Inflammatory macrophage treated with lipopolysaccharide for 1 hour (primary cell): Measurements from ENCODE around the gene WNK2.

Experiments
- DNase-seq, 2 donors: peaks; one replicate each; pipeline ENCODE4 v3.0.0-alpha.2; 2020 to 2022

Gene WNK2

GRCh38 chr9:93185266-93186214 lies 1.6 kb downstream of the WNK2 start:
- DNase-seq, result no peak

DNA sequence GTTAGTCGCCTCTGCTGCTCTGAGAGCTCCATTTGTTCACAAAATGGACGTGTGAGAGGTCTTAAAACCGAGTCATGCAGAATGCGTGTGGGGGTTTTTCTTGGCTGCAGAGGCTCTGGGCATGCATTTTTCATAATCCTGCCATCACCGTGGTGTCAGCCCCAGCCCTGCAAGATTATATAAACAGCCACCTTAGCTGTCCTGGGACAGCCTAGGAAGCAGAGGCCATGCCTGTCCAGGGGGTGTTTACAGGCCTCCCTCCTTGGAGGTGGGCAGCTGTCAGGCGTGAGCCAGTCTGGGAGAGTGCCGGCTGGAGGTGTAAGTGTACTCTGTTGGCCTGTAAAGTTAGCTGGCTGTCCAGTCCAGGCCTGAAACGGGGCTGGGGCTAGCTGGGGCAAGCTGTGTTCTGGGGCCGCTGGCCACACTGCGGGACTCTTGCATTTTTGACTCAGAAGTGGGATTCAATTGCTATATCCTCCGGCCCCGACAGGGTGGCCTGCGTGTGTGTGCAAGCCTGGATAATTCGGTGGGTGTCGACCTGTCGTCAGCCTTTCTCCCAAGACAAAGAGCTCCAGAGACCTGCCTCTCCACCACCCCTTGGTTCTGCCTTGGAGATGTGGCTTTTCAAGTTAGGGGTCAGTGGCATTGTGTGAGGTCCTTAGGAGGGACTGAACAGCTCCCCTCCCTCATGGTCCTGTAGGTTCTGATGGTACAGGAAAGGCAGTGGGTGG lies 2.4 kb downstream of the WNK2 start:
- DNase-seq, result no peak

GRCh38 chr9:93187047-93187446 lies 3.1 kb downstream of the WNK2 start:
- no peak for DNase-seq

DNA sequence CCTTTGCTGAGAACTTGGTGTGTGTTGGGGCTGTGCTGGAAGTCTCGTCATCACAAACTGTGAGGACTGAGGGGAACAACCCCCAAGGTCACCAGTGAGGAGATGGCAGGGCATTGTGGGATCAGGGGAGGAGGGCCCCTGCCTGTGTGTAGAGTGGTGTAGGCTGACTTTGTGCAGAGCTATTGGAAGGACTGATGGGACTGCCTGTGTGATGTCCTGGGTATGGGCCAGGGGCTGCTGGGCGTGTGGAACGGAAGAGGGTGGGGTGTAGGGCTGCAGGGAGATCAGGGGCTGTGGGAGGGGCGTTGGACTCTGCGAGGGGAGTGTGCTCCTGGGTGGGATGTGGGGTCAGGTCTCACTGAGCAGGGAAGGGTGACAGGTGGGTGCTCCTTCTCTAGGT lies 3.6 kb downstream of the WNK2 start:
- no peak for DNase-seq

- DNase-seq, result no peak
Measured at GRCh38 chr9:93188426-93189368, 4.8 kb downstream of the WNK2 start.

- DNase-seq, result no peak
Measured at GRCh38 chr9:93189369-93190132, 5.6 kb downstream of the WNK2 start.

- DNase-seq, result no peak
Measured at GRCh38 chr9:93190133-93190525, 6.2 kb downstream of the WNK2 start.

DNA sequence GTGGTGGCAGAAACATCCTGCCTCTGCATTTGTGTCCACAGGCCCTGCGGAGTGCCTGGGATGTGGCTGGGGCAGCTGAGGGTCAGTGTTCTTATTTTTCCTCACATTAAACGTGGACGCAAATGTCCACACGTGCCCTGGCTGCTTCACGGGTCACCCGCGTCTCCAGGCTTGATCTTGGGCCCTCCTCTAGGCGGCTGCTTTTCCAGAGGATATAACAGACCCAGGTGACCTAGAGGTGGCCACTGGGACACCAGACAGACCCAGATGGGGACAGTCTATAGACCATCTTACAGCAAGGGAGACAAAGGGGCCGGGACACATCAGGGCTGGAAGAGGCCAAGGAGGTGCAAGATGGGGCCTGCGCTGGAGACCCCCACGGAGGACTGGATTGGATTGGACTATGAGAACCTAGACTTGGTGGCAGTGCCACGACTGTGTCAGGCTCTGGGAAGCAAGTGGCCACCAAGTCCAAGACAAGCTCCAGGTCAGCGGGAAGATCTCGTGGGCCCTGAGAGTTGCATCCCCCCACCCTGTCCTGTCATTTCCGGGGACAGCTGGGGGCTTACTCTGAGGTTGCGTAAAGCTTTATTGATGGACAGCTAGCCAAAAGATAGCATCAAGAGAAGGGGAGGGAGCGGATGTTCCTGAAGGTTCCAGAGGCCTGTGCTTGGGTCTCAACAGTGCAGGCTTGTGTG lies 6.9 kb downstream of the WNK2 start:
- no peak for DNase-seq

GRCh38 chr9:93191354-93191660 lies 7.4 kb downstream of the WNK2 start:
- no peak for DNase-seq

DNA sequence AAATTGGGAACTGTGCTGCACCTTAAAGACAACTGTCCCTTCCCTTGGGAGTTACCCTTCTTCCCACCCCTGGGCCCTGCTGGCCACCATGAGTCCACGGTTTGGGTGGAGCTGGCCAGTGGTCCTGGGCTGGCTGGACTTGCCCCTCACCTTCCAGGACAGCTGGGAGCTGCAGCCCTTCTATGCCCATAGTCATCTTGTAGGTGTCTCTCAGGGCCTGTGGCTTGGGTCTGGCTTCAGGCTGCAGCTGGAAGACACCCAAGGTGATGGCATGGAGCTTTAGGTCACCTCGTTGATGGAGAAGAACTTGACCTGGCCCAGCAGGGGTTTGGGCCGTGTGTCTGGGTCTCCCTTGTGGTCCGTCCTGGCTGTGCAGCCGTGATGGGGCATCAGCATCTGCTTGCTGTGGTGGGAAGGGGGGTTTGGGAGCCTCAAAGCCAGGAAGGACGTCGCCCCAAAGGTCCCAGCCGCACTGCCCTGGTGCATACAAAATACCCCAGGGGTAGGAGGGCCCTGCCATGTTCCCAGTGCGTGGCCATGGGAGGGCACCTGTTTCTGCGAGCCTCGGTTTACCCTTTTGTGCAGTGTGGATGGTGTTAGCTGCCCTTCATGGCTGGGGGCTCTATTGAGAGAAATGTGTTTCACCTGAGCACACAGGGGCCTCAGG lies 8.9 kb downstream of the WNK2 start:
- DNase-seq, result no peak

- DNase-seq, result no peak
Measured at GRCh38 chr9:93193388-93194220, 9.7 kb downstream of the WNK2 start.

GRCh38 chr9:93194221-93194625 lies 10.3 kb downstream of the WNK2 start:
- no peak for DNase-seq

DNA sequence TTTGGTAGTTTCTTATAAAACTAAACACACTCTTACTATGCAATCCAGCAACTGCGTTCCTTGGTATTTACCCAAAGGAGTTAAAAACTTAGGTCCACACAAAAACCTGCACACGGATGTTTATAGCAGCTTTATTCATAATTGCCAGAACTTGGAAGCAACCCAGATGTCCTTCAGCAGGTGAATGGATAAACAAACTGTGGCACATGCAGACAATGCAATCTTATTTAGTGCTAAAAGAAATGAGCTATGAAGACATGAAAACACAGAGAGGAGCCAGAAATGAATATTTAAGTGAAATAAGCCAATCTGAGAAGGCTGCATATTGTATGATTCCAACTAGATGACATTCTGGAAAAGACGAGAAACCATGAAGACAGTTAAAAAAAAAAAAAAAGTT lies 10.7 kb downstream of the WNK2 start:
- DNase-seq, result no peak

GRCh38 chr9:93196096-93197055 lies 12.4 kb downstream of the WNK2 start:
- DNase-seq, result no peak

GRCh38 chr9:93197670-93198069 lies 13.7 kb downstream of the WNK2 start:
- no peak for DNase-seq

GRCh38 chr9:93198117-93198837 lies 14.3 kb downstream of the WNK2 start:
- no peak for DNase-seq

DNA sequence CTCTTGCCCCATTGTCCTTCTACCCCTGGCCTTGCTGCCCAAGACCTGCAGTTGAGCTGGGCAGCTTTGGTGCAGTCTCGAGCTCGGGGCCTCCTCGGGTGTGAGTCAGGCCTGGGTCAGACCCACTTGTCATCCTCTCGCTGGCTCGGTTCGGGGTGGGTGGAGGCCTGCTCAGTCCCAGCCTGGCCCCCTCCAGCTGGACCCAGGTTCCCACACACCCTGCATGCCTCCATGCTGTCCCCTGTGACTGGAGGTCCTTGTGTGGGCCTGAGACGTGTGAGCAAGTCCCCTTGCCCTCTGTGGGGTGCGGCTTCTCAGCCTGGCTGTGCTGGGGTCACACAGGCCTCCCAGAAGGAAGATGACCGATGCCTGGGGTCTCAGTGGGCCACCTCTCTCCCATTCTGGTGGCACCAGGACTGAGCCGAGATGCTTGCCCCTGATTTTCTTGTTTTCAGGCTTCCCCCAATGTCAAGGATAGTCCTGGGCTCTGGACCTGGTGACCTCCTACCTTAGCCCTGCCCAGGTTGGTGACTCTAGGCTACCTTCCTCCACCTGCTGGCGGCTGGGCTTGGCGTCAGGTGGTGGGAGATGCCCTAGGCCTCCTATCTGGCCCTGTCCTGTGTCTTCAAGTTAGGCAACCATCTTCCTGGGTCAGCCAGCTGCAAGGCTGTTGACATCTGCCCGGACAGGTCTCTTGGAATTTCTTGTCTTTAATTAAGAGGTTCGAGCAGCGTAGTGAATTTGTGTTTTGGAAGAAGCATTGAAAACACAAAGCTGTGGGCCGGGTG lies 15.1 kb downstream of the WNK2 start:
- DNase-seq, result no peak

DNA sequence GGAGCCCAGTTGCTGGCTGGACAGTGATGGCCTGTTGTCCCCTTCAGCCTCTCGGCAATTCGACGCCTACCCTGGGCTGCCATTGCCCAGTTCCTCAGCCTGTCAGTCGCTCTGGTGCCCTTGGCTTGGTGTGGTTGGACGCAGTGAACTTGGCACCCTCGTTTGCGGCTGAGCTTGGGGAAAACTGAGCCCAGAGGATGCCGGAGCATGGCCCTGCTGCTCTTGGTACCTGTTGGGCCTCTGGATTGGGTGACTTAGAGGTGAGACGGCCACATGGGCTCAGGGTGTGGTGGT lies 16.5 kb downstream of the WNK2 start:
- DNase-seq, result no peak
